HUES64 (cell line): ENCODE measurements around the gene SPNS1.

Experiments
- H3K27ac ChIP-seq: 2 replicates; pipeline ENCODE4 v1.7.0; 2013; ENCODE audit warnings: low read depth, low read length, inconsistent platforms
- H3K27me3 ChIP-seq: 2 replicates; pipeline ENCODE4 v1.6.1; 2013; ENCODE audit warnings: mild to moderate bottlenecking, low read length; ENCODE audit not compliant: insufficient read depth
- H3K36me3 ChIP-seq: 2 replicates; pipeline ENCODE4 v1.6.1; 2013; ENCODE audit warnings: mild to moderate bottlenecking, low read length; ENCODE audit not compliant: insufficient read depth
- H3K4me1 ChIP-seq: 2 replicates; pipeline ENCODE4 v1.6.1; 2013; ENCODE audit warnings: mild to moderate bottlenecking, low read length, moderate library complexity; ENCODE audit not compliant: insufficient read depth
- H3K4me3 ChIP-seq: 2 replicates; pipeline ENCODE4 v1.5.1; 2013; ENCODE audit warnings: mild to moderate bottlenecking, low read length, moderate library complexity
- H3K9ac ChIP-seq: 2 replicates; pipeline ENCODE4 v1.6.1; 2013; ENCODE audit warnings: mild to moderate bottlenecking, low read depth, low read length
- H3K9me3 ChIP-seq: 2 replicates; pipeline ENCODE4 v1.6.1; 2013; ENCODE audit warnings: low read depth, low read length; ENCODE audit not compliant: insufficient read depth
- WGBS: fragments of 150-250, 120-280 bp; methylation state at CpG from one replicate; pipeline ENCODE4 v1.1.7; 2013; ENCODE audit warnings: missing lambda C conversion rate; 5-methylcytosine and 5-hydroxymethylcytosine counted together

Gene SPNS1

GRCh38 chr16:29014561-29015069 is 40.0 kb downstream of the SPNS1 start:
- Histone ChIP-seq H3K27ac (no peak overlapping the region), H3K27me3 (no peaks in the 10 kb centered on the region), H3K9me3 (no peaks in the 10 kb centered on the region), H3K4me1 (no peaks in the 10 kb centered on the region), H3K4me3 (no peak overlapping the region), H3K36me3 (no peaks in the 10 kb centered on the region), H3K9ac (no peak overlapping the region)
- WGBS, result 96% methylated on average over 3 of the region's 3 CpGs

- Histone ChIP-seq H3K27me3 (no peaks in the 10 kb centered on the region), H3K9me3 (no peaks in the 10 kb centered on the region), H3K4me3 (no peak overlapping the region), H3K4me1 (no peaks in the 10 kb centered on the region), H3K27ac (no peak overlapping the region), H3K36me3 (no peaks in the 10 kb centered on the region), H3K9ac (no peak overlapping the region)
- 95% methylated on average over 5 of the region's 5 CpGs for WGBS
Measured at GRCh38 chr16:29022196-29022595, 47.6 kb downstream of the SPNS1 start.

- Histone ChIP-seq H3K27me3 (no peaks in the 10 kb centered on the region), H3K9me3 (no peaks in the 10 kb centered on the region), H3K4me1 (no peaks in the 10 kb centered on the region), H3K36me3 (no peaks in the 10 kb centered on the region), H3K27ac (no peak overlapping the region), H3K9ac (no peak overlapping the region), H3K4me3 (no peak overlapping the region)
- 90% methylated on average over 13 of the region's 15 CpGs for WGBS
Measured at GRCh38 chr16:29023279-29024277, 49.0 kb downstream of the SPNS1 start.

- H3K27me3 ChIP-seq, result no peaks in the 10 kb centered on the region
- H3K36me3 ChIP-seq, result no peaks in the 10 kb centered on the region
- no peaks in the 10 kb centered on the region for H3K9me3 ChIP-seq
- 94% methylated on average over 3 of the region's 5 CpGs for WGBS
- H3K27ac ChIP-seq, result no peak overlapping the region
- H3K4me1 ChIP-seq, result peaks cover 6% of the 10 kb centered on the region
- no peak overlapping the region for H3K4me3 ChIP-seq
- H3K9ac ChIP-seq, result no peak overlapping the region
Measured at GRCh38 chr16:29024278-29024677, 49.7 kb downstream of the SPNS1 start.

GRCh38 chr16:29025218-29025617 is 50.6 kb downstream of the SPNS1 start:
- no peaks in the 10 kb centered on the region for H3K36me3 ChIP-seq
- H3K4me1 ChIP-seq, result peaks cover 10% of the 10 kb centered on the region
- no peaks in the 10 kb centered on the region for H3K9me3 ChIP-seq
- no peaks in the 10 kb centered on the region for H3K27me3 ChIP-seq
- 65% methylated on average over 5 of the region's 5 CpGs for WGBS
- H3K27ac ChIP-seq, result no peak overlapping the region
- no peak overlapping the region for H3K9ac ChIP-seq
- no peak overlapping the region for H3K4me3 ChIP-seq

GRCh38 chr16:29025735-29026134 is 51.2 kb downstream of the SPNS1 start:
- Histone ChIP-seq H3K27me3 (no peaks in the 10 kb centered on the region), H3K36me3 (no peaks in the 10 kb centered on the region), H3K4me3 (no peak overlapping the region), H3K9ac (no peak overlapping the region), H3K9me3 (no peaks in the 10 kb centered on the region), H3K4me1 (peaks cover 10% of the 10 kb centered on the region), H3K27ac (no peak overlapping the region)
- 93% methylated on average over 4 of the region's 4 CpGs for WGBS

GRCh38 chr16:29028457-29029167 is 54.0 kb downstream of the SPNS1 start:
- H3K27ac ChIP-seq, result peak overlapping the region; percentile 59; the same call in 1 of the 2 replicates
- no peaks in the 10 kb centered on the region for H3K27me3 ChIP-seq
- no peaks in the 10 kb centered on the region for H3K9me3 ChIP-seq
- WGBS, result 75% methylated on average over 7 of the region's 7 CpGs
- no peak overlapping the region for H3K4me3 ChIP-seq
- H3K9ac ChIP-seq, result no peak overlapping the region
- H3K4me1 ChIP-seq, result peaks cover 10% of the 10 kb centered on the region
- no peaks in the 10 kb centered on the region for H3K36me3 ChIP-seq

- Histone ChIP-seq H3K27me3 (no peaks in the 10 kb centered on the region), H3K36me3 (no peaks in the 10 kb centered on the region), H3K4me3 (no peak overlapping the region), H3K9ac (peak overlapping the region; percentile 36; the same call in 1 of the 2 replicates), H3K4me1 (peaks cover 10% of the 10 kb centered on the region), H3K27ac (peak overlapping the region; percentile 59), H3K9me3 (no peaks in the 10 kb centered on the region)
- 53% methylated on average over 16 of the region's 16 CpGs for WGBS
Measured at GRCh38 chr16:29029168-29029994, 54.8 kb downstream of the SPNS1 start.

GRCh38 chr16:29030086-29030840 is 55.7 kb downstream of the SPNS1 start:
- H3K4me1 ChIP-seq, result peaks cover 10% of the 10 kb centered on the region
- H3K27ac ChIP-seq, result no peak overlapping the region

More at GRCh38 chr16:29030086-29030840, 55.7 kb downstream of the SPNS1 start:
- H3K9ac ChIP-seq, result no peak overlapping the region
- H3K36me3 ChIP-seq, result no peaks in the 10 kb centered on the region
- no peaks in the 10 kb centered on the region for H3K27me3 ChIP-seq
- H3K4me3 ChIP-seq, result no peak overlapping the region
- 90% methylated on average over 8 of the region's 8 CpGs for WGBS
- H3K9me3 ChIP-seq, result no peaks in the 10 kb centered on the region
